Liver (tissue), 9 donors: ENCODE results near the gene SRRM1. TPM values are rescaled to one million over a fixed set of nuclear protein-coding genes. Genes with fewer than 3 reads are reported as not detected.

Source experiments
- DNase-seq: peaks from one replicate; pipeline ENCODE4 v3.0.0-alpha.2; 2017; ENCODE audit warnings: low spot score
- H3K27ac ChIP-seq, 2 donors: one replicate each; pipeline ENCODE4 v1.7.0; 2013; ENCODE audit warnings: inconsistent platforms in 2 of 2, low read length in 2 of 2, control low read depth in 1 of 2, low read depth in 1 of 2, mild to moderate bottlenecking in 1 of 2
- H3K27me3 ChIP-seq, 4 donors: one replicate each; pipeline versions ENCODE4 v1.6.1 to v1.7.0; 2013; ENCODE audit warnings: low read length in 3 of 4, inconsistent platforms in 1 of 4, mild to moderate bottlenecking in 1 of 4, moderate library complexity in 1 of 4; ENCODE audit not compliant: control insufficient read depth in 4 of 4, insufficient read depth in 4 of 4
- H3K36me3 ChIP-seq, 4 donors: one replicate each; pipeline versions ENCODE4 v1.6.1 to v1.7.0; 2013; ENCODE audit warnings: low read length in 3 of 4, mild to moderate bottlenecking in 3 of 4, low read depth in 1 of 4, moderate library complexity in 1 of 4; ENCODE audit not compliant: control insufficient read depth in 4 of 4, insufficient read depth in 3 of 4
- H3K4me1 ChIP-seq, 4 donors: one replicate each; pipeline versions ENCODE4 v1.6.1 to v1.7.0; 2013; ENCODE audit warnings: low read length in 3 of 4, mild to moderate bottlenecking in 3 of 4, moderate library complexity in 1 of 4; ENCODE audit not compliant: control insufficient read depth in 4 of 4, insufficient read depth in 4 of 4
- H3K4me3 ChIP-seq, 3 donors: one replicate each; pipeline versions ENCODE4 v1.6.1 to v1.7.0; 2013; ENCODE audit warnings: low read length in 3 of 3, control low read depth in 1 of 3, low read depth in 1 of 3, mild to moderate bottlenecking in 1 of 3
- H3K9ac ChIP-seq, 2 donors: one replicate each; pipeline ENCODE4 v1.7.0; 2013; ENCODE audit warnings: low read length in 2 of 2, mild to moderate bottlenecking in 2 of 2, moderate library complexity in 2 of 2, control low read depth in 1 of 2, low read depth in 1 of 2
- H3K9me3 ChIP-seq, 4 donors: one replicate each; pipeline versions ENCODE4 v1.6.1 to v1.7.0; 2013; ENCODE audit warnings: low read length in 3 of 4; ENCODE audit not compliant: control insufficient read depth in 4 of 4
- EGR1 ChIP-seq, 2 donors: IDR thresholded peaks; 2 replicates each; pipeline ENCODE4 v1.6.1; 2016 to 2018; ENCODE audit warnings: antibody characterized with exemption in 2 of 2, low read depth in 2 of 2
- FOXA1 ChIP-seq: IDR thresholded peaks from 2 replicates; pipeline ENCODE4 v1.6.1; 2016; ENCODE audit warnings: antibody characterized with exemption
- FOXA2 ChIP-seq: IDR thresholded peaks from 2 replicates; pipeline ENCODE4 v1.6.1; 2016; ENCODE audit warnings: antibody characterized with exemption
- GABPA ChIP-seq, 2 donors: IDR thresholded peaks in 1 of 2; conservative IDR thresholded peaks in 1 of 2; 2 replicates each; pipeline ENCODE4 v1.6.1; 2016; ENCODE audit warnings: antibody characterized with exemption in 2 of 2, mild to moderate bottlenecking in 1 of 2, moderate library complexity in 1 of 2
- JUND ChIP-seq, 2 donors: IDR thresholded peaks; 2 replicates each; pipeline ENCODE4 v1.6.1; 2016; ENCODE audit warnings: antibody characterized with exemption in 2 of 2
- NR2F2 ChIP-seq: IDR thresholded peaks from 2 replicates; pipeline ENCODE4 v1.6.1; 2016; ENCODE audit warnings: antibody characterized with exemption
- RAD21 ChIP-seq, 2 donors: IDR thresholded peaks; 2 replicates each; pipeline ENCODE4 v1.6.1; 2016; ENCODE audit warnings: antibody characterized with exemption in 2 of 2, mild to moderate bottlenecking in 2 of 2
- REST ChIP-seq: IDR thresholded peaks from 2 replicates; pipeline ENCODE4 v1.6.1; 2016; ENCODE audit warnings: antibody characterized with exemption, mild to moderate bottlenecking
- RXRA ChIP-seq, 2 donors: IDR thresholded peaks; 2 replicates each; pipeline ENCODE4 v1.6.1; 2017 to 2018; ENCODE audit warnings: antibody characterized with exemption in 2 of 2, mild to moderate bottlenecking in 1 of 2
- TAF1 ChIP-seq: conservative IDR thresholded peaks from 2 replicates; pipeline ENCODE4 v1.6.1; 2016; ENCODE audit warnings: antibody characterized with exemption, mild to moderate bottlenecking
- YY1 ChIP-seq: IDR thresholded peaks from 2 replicates; pipeline ENCODE4 v1.6.1; 2016; ENCODE audit warnings: antibody characterized with exemption, mild to moderate bottlenecking
- WGBS: extraction: QIAGEN DNeasy Blood & Tissue Kit; methylation state at CpG from one replicate; pipeline ENCODE4 v1.1.7; 2013; 5-methylcytosine and 5-hydroxymethylcytosine counted together
- polyA plus RNA-seq, 2 donors: library from polyadenylated mRNA; stranded (reverse) in 1 of 2; unstranded in 1 of 2; fragments of 200-250 nt in 1 of 2; fragments of >200 nt in 1 of 2; fragmentation: Nextera tagmentation in 1 of 2; extraction: Ambion mirVana in 1 of 2; gene quantifications; one replicate each; pipeline versions ENCODE4 v1.2.1 to v1.2.3, GENCODE V29; 2013 to 2015
- total RNA-seq, 2 donors: library from RNA; depleted of rRNA; stranded (reverse); fragments of >200 nt; gene quantifications; one replicate each; pipeline ENCODE4 v1.2.3, GENCODE V29; 2014
- TF ChIP-seq, protein P1 (sequence below): fragments of 150-350 bp; IDR thresholded peaks from 2 replicates; pipeline ENCODE4 v1.5.1; 2017; ENCODE audit warnings: improper control_type of control experiment, low read depth, low read length; ENCODE audit not compliant: missing input control
- TF ChIP-seq, protein P2 (sequence below): IDR thresholded peaks from 2 replicates; pipeline ENCODE4 v1.6.1; 2016; ENCODE audit warnings: antibody characterized with exemption
- TF ChIP-seq, protein P3 (sequence below): IDR thresholded peaks from 2 replicates; pipeline ENCODE4 v1.6.1; 2016; ENCODE audit warnings: antibody characterized with exemption
- TF ChIP-seq, protein P4 (sequence below): IDR thresholded peaks from 2 replicates; pipeline ENCODE4 v1.6.1; 2016; ENCODE audit warnings: antibody characterized with exemption
- donor health status: healthy.
- donor health status: healthy.
- donor health status: healthy.
- donor health status: healthy.
- donor health status: healthy.

Gene SRRM1
- total and polyA plus RNA-seq, 4 donors = 18.4 to 66.0 (median 31.6) TPM

GRCh38 chr1:24702511-24703293 lies 59.6 kb downstream of the SRRM1 start:
- H3K9ac ChIP-seq = no peak overlapping the region
- DNase-seq = no peak
- H3K9me3 ChIP-seq = no peaks in the 10 kb centered on the region
- H3K27ac ChIP-seq = no peak overlapping the region
- H3K4me3 ChIP-seq = no peak overlapping the region
- 92% methylated on average over 8 of the region's 8 CpGs for WGBS
- TF ChIP-seq NR2F2 (no peak), EGR1 (IDR thresholded peaks at IDR 0.05; ENCODE audit: low read depth in 2 of 2) (no peak), RAD21 (IDR thresholded peaks at IDR 0.05) (no peak), GABPA (IDR thresholded peaks at IDR 0.05 in 1 of 2, conservative IDR thresholded peaks at IDR 0.05 in 1 of 2) (no peak), RXRA (IDR thresholded peaks at IDR 0.05) (no peak), REST (no peak), YY1 (no peak)
- peaks cover 0 to 15% (median 7%) of the 10 kb centered on the region in 4 donors for H3K4me1 ChIP-seq
- no peaks in the 10 kb centered on the region for H3K27me3 ChIP-seq
- no peaks in the 10 kb centered on the region for H3K36me3 ChIP-seq

- Histone ChIP-seq H3K36me3 (no peaks in the 10 kb centered on the region), H3K27me3 (no peaks in the 10 kb centered on the region), H3K27ac (peak overlapping the region; percentile 82 to 85), H3K9ac (peak overlapping the region in 1 of 2 donors; percentile 49), H3K4me1 (peaks cover 0 to 15% (median 7%) of the 10 kb centered on the region in 4 donors), H3K9me3 (no peaks in the 10 kb centered on the region), H3K4me3 (no peak overlapping the region)
- 89% methylated on average over 16 of the region's 16 CpGs for WGBS
- no peak for DNase-seq
- TF ChIP-seq FOXA1 (no peak), YY1 (no peak), REST (no peak), RAD21 (IDR thresholded peaks at IDR 0.05) (no peak), TAF1 (no peak), EGR1 (IDR thresholded peaks at IDR 0.05; ENCODE audit: low read depth in 2 of 2) (no peak), JUND (IDR thresholded peaks at IDR 0.05) (no peak), RXRA (IDR thresholded peaks at IDR 0.05) (no peak), FOXA2 (no peak)
- TF ChIP-seq, protein P1, sequence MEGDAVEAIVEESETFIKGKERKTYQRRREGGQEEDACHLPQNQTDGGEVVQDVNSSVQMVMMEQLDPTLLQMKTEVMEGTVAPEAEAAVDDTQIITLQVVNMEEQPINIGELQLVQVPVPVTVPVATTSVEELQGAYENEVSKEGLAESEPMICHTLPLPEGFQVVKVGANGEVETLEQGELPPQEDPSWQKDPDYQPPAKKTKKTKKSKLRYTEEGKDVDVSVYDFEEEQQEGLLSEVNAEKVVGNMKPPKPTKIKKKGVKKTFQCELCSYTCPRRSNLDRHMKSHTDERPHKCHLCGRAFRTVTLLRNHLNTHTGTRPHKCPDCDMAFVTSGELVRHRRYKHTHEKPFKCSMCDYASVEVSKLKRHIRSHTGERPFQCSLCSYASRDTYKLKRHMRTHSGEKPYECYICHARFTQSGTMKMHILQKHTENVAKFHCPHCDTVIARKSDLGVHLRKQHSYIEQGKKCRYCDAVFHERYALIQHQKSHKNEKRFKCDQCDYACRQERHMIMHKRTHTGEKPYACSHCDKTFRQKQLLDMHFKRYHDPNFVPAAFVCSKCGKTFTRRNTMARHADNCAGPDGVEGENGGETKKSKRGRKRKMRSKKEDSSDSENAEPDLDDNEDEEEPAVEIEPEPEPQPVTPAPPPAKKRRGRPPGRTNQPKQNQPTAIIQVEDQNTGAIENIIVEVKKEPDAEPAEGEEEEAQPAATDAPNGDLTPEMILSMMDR = no peak
- TF ChIP-seq, protein P2, sequence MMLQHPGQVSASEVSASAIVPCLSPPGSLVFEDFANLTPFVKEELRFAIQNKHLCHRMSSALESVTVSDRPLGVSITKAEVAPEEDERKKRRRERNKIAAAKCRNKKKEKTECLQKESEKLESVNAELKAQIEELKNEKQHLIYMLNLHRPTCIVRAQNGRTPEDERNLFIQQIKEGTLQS = no peak
- TF ChIP-seq, protein P3, sequence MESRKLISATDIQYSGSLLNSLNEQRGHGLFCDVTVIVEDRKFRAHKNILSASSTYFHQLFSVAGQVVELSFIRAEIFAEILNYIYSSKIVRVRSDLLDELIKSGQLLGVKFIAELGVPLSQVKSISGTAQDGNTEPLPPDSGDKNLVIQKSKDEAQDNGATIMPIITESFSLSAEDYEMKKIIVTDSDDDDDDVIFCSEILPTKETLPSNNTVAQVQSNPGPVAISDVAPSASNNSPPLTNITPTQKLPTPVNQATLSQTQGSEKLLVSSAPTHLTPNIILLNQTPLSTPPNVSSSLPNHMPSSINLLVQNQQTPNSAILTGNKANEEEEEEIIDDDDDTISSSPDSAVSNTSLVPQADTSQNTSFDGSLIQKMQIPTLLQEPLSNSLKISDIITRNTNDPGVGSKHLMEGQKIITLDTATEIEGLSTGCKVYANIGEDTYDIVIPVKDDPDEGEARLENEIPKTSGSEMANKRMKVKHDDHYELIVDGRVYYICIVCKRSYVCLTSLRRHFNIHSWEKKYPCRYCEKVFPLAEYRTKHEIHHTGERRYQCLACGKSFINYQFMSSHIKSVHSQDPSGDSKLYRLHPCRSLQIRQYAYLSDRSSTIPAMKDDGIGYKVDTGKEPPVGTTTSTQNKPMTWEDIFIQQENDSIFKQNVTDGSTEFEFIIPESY = no peak
- TF ChIP-seq, protein P4, sequence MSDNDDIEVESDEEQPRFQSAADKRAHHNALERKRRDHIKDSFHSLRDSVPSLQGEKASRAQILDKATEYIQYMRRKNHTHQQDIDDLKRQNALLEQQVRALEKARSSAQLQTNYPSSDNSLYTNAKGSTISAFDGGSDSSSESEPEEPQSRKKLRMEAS = no peak
These were observed 61.5 kb downstream of the SRRM1 start for GRCh38 chr1:24704411-24705259.
